Islet of Langerhans (tissue), 1 donor: Measurements from ENCODE around the gene MACROD2.
A peak's percentile ranks its signal among the peaks of the same experiment; 100 is the strongest.

Source experiments
- FAIRE-seq: peaks from one replicate; lab custom pipeline; 2011; peaks lifted over from hg19 to GRCh38; lab: Jason Lieb, UNC

Gene MACROD2

GRCh38 chr20:15235471-15236198 lies 1240.3 kb downstream of the MACROD2 start:
- FAIRE-seq, result no peak

GRCh38 chr20:15236812-15237211 lies 1241.5 kb downstream of the MACROD2 start:
- no peak for FAIRE-seq

DNA sequence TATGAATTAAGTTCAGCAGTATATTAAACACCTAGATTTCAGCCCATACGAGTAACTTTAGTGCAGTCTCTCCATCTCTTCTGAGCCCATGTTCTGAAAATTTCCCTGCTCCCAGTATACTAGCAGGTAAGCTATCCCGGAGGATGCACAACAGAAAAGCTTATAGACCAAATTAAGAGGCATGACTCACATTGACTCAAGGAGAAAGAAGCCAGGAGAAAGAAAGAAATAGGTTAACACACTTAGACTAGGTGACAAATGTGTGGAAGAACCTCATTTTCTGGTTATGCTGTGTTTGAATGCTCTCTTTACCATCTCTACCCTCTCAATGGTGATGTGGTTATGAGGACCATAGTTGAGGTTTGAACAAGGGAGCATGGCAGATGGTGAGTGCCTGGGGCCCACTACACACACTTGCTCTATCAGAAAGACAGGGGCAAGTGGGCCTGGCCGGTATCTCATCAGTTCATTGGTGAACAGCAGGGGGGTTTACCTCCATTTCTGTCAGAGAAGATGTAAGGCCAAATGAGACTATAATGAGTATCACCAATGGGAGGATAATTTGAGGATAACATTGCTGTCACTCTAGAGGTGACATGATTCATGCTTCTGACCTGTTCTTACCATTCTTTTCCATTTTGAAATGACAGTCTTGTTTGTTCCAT lies 1244.4 kb downstream of the MACROD2 start:
- no peak for FAIRE-seq

DNA sequence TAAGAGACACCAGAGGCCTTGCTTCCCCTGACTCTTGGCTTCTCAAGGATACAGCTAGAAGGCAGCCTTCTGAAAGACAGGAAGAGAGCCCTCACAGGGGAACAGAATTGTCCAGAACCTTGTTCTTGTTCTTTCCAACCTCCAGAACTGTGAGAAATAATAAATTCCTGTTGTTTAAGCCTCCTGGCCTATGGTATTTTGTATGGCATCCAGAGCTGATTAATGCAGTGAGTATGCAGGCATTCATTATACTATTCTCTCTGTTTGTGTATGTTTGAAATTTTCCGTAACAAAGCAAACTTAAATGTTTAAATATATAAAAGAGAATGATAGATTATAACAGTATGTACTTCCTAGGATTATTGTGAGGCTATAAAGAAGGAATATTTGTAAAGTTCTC lies 1245.5 kb downstream of the MACROD2 start:
- peak; percentile 27 for FAIRE-seq

- FAIRE-seq, result no peak
Observed at GRCh38 chr20:15241681-15242080, 1246.4 kb downstream of the MACROD2 start.

DNA sequence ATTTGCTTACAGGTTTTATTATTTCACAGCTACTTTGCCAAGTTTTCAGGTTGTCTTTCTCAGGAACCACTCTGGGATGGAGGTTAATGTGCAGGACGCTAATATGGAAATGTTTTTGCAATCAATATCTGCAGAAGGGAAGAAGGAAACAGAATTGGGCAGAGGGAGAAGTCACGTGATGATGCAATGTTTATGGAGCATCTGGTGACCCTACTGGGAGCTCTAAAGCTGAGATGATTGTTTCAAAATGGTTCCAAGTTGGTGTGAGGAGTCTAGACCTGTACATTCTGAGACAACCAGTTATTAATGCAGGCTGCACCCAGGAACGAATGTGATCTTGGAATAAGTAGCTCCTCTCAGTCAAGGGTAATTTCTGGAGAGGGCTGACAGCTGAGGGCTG lies 1247.5 kb downstream of the MACROD2 start:
- no peak for FAIRE-seq

GRCh38 chr20:15245896-15246295 lies 1250.6 kb downstream of the MACROD2 start:
- FAIRE-seq, result no peak

- no peak for FAIRE-seq
Observed at GRCh38 chr20:15248618-15249395, 1253.5 kb downstream of the MACROD2 start.

- FAIRE-seq, result no peak
Observed at GRCh38 chr20:15251171-15251570, 1255.9 kb downstream of the MACROD2 start.

- FAIRE-seq, result no peak
Observed at GRCh38 chr20:15252304-15252703, 1257.0 kb downstream of the MACROD2 start.

DNA sequence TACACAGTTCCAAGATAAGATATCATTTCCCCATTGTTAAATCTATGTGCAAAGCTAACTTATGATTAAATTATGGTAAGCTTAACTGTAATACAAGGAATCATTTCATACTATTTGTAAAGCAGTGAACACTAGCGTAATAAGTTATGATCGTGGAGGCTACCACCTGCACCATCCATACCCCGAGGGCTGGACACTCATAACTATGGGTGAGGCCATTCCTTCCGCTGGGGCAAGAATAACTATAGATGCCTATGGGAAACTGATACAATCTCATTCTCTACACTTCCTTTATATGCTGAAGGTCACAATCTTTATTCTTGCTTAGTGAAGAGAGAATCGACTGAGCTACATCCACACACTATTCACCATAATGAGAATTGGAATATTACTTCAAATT lies 1258.1 kb downstream of the MACROD2 start:
- no peak for FAIRE-seq

GRCh38 chr20:15256676-15257568 lies 1261.6 kb downstream of the MACROD2 start:
- FAIRE-seq, result no peak

DNA sequence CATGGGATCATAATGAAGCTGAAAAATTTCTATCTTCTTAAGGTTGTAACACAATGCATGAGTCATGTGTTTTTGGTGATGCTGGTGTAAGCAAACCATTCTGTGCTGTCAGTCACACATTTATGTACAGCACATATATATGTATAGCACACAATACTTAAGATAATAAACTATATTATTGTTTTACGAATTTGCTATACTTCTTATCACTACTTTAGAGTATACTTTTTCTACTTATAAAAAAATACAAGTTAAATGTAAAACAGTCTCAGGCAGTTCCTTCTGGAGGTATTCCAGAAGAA lies 1262.2 kb downstream of the MACROD2 start:
- no peak for FAIRE-seq

DNA sequence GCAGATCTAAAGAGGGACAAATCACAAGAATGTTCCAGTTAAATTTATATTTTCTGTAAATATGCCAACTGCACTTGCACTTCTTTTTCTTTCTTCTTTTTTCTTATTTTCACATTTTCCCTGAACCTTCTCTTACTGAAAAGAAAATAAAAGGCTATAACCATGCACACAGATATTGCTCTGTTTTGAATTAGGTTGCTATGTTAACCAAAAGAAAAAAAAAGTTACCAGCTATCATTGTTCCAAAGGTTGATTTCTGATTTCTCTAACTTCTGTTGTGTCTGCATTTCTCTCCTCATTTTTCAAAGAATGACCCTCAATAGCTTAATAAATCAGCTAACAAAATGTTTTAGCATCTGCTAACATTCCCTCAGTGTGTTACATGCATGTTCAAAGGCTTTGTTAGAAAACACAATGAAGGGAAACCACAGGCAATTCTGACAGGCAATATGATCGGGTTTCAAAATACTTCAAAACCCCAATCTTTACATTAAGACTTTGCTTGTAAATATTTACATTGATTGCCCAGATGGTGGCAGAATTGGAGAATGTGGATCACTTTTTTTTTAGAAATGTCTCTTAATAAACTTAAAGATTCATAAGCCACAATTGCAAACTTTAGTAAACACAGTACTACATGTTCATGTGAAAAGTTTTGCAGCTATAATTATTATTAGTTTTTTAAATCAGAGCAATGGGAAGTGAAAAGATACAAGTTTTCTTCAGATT lies 1270.4 kb downstream of the MACROD2 start:
- FAIRE-seq, result no peak

DNA sequence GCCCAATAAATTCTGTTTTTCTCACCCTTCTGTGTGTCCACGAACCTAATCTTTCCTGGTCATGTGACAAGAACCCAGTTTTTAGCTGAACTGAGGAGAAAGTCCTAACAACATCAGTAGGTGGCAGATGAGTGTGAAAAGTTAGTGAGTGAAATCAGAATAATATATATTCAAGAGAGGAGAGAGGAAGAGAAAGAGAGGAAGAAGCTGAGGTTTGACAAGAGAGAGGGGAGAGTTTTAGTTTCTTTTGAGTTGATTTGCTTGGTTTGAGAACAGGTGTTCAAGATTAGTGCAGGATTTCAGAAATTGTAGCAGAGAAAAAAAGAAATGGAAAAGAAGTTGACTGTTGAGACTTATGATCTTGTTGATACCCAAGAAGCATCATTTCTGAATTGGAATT lies 1272.6 kb downstream of the MACROD2 start:
- FAIRE-seq, result no peak

GRCh38 chr20:15278041-15278440 lies 1282.7 kb downstream of the MACROD2 start:
- FAIRE-seq, result no peak

- FAIRE-seq, result no peak
Observed at GRCh38 chr20:15287329-15287728, 1292.0 kb downstream of the MACROD2 start.

DNA sequence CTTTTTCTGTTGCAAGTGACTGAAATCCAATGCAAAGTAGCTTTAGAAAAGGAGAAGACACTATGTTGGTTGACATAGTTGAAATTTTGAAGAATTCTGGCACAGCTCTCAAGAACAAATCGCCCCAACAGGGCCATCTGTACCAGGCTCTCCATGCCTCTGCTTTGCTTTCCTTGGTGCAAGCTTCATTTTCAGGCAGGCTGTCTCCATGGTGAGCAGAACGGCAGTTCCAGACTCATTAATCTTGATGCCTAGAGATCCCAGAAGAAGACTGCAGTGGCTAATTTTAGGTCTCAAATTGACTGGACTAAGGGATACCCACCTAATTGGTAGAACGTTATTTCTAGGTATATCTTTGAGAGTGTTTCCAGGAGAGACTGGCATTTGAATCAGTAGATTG lies 1292.8 kb downstream of the MACROD2 start:
- no peak for FAIRE-seq

DNA sequence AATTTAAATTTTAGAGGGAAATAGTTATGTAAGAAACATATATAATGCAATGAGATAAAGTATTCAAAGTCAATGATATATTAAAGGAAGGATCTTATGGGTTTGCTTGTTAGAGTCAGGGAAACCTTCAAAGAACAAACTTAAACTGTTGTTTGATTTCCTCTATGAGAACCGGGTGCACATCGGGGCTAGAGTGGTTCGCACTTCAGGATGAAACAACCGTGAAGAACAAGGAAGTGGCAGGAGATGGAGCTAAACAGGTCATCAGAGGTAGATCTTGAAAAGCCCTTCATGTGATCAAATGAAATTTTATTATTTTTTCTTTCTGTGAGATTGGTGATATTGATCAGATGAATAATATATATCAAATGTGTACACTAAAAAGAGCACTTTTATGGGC lies 1294.0 kb downstream of the MACROD2 start:
- FAIRE-seq, result no peak

- no peak for FAIRE-seq
Observed at GRCh38 chr20:15292405-15292804, 1297.1 kb downstream of the MACROD2 start.

DNA sequence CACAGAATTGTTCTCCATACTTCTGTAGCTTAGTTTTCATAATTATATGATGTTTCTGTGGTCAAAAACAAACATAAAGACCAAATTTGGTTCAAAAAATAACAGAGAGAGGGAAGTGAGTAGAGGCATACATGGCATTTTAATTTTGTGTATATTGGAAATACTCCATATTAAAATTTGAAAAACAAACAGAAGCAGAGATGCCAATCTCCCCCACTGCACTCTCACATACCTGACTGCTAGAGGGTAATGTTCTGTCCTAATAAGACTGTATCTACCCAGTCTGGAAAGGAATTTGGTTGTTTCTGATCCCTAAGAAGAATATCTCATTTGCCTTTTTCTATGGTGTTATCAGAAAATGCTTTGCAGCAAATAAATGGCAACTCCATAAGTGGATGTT lies 1301.1 kb downstream of the MACROD2 start:
- FAIRE-seq, result no peak
